Mammary epithelial cell (primary cell): ENCODE data around the gene EPB42.
"Not testable (repeated sequence)": the region's sequence is repeated elsewhere in the genome, so short reads cannot be mapped to it uniquely, and the experiment has no call there.

ENCODE experiments used
- CTCF ChIP-seq, 2 donors: IDR thresholded peaks in 1 of 2; conservative IDR thresholded peaks in 1 of 2; 2 replicates each; pipeline ENCODE4 v1.5.1; 2011 to 2012; ENCODE audit warnings: inconsistent platforms in 2 of 2, low read length in 2 of 2, mild to moderate bottlenecking in 2 of 2, control low read depth in 1 of 2, low read depth in 1 of 2; ENCODE audit not compliant: insufficient read depth in 1 of 2; ENCODE audit errors: extremely low read depth in 1 of 2
- EZH2 ChIP-seq: IDR thresholded peaks from 2 replicates; pipeline ENCODE4 v1.6.1; 2012; ENCODE audit warnings: low read length, inconsistent platforms, borderline replicate concordance

GRCh38 chr15:43198556-43198955 lies 22.3 kb downstream of the EPB42 start:
- not testable (repeated sequence) for TF ChIP-seq CTCF (conservative IDR thresholded peaks at IDR 0.05 in 1 of 2, IDR thresholded peaks at IDR 0.05 in 1 of 2; ENCODE audit: extremely low read depth in 1 of 2, insufficient read depth in 1 of 2, low read depth in 1 of 2, low read length in 2 of 2); EZH2
